WI38 (cell line): ENCODE measurements around the gene PPP3CA.

Experiments
- H3K4me3 ChIP-seq: 2 replicates; pipeline ENCODE4 v1.5.1; 2011; ENCODE audit warnings: low read depth, mild to moderate bottlenecking, control low read depth, low read length
- CTCF ChIP-seq: IDR thresholded peaks from 2 replicates; pipeline ENCODE4 v1.5.1; 2012; ENCODE audit warnings: low read depth, mild to moderate bottlenecking, control low read depth, low read length

PPP3CA gene

GRCh38 chr4:101191302-101192098, 155.8 kb downstream of the PPP3CA start:
- TF ChIP-seq CTCF = no peak
- no peak overlapping the region for H3K4me3 ChIP-seq

DNA sequence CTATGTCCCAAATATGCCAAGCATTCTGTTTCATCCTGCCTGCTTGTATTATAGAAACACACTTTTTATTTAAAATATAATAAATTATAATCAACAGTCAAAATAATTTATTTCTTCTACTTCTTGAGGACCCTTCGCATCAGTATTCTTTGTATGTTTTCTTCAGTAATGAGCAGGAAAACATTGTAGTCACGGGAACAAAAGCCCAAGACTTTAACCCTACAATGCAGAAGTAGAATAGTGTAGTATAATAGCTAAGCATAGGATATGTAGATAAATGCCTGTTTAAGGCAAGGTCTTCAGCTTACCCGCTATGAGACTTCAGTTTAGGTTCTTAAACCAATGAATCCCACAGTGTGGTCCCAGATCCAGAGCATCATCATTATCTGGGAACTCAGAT, 156.6 kb downstream of the PPP3CA start:
- TF ChIP-seq CTCF = no peak
- H3K4me3 ChIP-seq = no peak overlapping the region

DNA sequence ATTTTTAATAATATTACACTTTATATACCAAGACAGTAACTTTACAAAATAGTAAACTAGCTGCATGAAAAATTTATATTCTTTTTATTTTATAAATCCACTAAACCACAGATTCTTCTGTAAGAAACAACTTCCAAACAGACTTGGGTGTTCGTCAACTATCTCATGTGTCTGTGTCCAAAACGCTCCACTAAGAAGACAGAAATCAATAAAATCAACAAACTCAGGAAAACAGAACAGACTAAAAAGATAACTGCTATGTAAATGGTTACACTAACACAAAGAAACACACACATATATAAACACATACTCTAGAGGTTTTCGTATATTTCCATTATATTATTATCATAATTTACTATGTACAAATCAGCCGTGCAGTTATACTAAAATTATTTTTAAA, 158.4 kb downstream of the PPP3CA start:
- TF ChIP-seq CTCF = no peak
- no peak overlapping the region for H3K4me3 ChIP-seq

DNA sequence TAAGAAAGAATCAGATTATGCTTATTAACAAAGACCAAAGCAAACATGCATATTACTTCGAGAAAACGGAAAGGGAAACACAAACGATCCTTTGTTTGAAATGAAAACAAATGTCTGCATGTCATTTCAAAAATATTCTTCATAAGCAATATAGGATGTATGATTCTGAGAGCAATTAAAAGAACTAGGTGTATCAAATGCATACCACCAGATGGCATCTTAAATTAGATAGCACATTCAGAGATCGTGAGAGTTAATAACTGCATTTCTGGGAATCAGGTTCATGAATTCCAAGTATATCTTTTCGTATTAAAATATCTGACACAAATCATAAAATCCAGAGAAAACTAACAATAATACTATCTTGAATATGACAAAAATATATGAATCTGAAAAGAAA, 159.5 kb downstream of the PPP3CA start:
- H3K4me3 ChIP-seq = no peak overlapping the region
- no peak for TF ChIP-seq CTCF

- no peak for TF ChIP-seq CTCF
- no peak overlapping the region for H3K4me3 ChIP-seq
Measured at GRCh38 chr4:101186567-101187184, 160.7 kb downstream of the PPP3CA start.

DNA sequence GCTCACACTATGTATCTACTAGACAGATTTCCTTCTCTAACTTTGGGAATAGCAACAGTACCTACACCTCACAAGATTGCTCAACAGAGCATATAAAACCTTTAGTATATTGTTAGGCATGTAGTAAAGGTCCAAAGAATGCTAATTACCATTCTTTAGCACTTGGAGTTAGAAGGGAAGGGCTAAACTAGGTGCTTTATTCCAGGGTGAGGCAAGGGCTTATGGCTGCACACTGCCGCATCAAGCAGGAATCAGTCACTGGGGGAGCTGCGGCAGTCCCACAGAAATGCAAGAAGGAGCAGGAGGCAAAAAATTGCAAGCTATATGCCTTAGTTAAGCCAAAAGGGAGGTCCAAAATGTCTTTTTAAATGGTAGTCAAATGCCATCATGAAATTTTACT, 162.7 kb downstream of the PPP3CA start:
- no peak overlapping the region for H3K4me3 ChIP-seq
- TF ChIP-seq CTCF = no peak

GRCh38 chr4:101183666-101184373, 163.5 kb downstream of the PPP3CA start:
- TF ChIP-seq CTCF = no peak
- H3K4me3 ChIP-seq = no peak overlapping the region
